GM18868 (cell line): Measurements from ENCODE around the gene SIRPB1.
A peak's percentile ranks its signal among the peaks of the same experiment; 100 is the strongest.
"Not testable (repeated sequence)": the region's sequence is repeated elsewhere in the genome, so short reads cannot be mapped to it uniquely, and the experiment has no call there.

Experiments
- ATAC-seq: cut with Tn5 transposase; IDR thresholded peaks from one replicate; pipeline ENCODE4 v1.9.1; 2021; ENCODE audit warnings: mild to moderate bottlenecking, moderate library complexity; ENCODE audit not compliant: unreplicated experiment

Gene SIRPB1

DNA sequence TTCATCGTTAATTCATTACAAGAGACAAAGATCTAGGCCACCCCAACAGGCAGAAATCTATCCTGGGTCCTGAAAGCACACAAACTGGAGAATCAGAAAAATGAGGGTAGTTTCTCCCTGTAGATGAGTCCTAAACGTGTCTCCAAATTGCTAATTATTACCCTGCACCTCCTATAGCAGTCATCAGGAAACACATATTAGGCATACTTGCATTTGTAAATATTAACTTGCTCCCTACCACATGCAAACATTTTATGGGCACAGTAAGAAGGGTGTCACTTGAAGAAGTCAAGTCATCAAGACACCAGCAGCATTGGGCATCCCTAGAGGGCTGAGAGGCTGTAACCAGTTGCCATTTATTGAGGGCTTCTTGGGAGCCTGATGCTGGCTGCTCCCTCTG is 17.9 kb upstream of the SIRPB1 start:
- ATAC-seq = no peak

DNA sequence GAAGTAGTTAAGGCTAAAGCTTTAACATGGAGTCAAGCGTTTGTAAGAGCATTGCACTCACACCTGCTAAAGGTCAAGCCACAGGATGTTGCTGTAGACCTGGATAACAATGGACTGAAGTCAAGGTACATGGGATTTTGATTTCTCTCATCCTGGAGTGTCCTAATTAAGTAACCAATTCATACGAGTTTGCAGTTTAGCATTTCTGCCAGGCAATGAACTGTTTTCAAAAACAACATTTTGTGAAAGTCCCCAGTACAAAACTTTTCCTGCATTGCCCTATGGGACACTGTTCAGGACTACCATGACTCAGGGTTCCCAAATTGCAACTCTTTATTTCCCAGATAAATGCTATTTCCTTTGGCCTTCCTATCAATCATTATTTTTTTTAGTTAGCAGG is 17.4 kb upstream of the SIRPB1 start:
- ATAC-seq = no peak

DNA sequence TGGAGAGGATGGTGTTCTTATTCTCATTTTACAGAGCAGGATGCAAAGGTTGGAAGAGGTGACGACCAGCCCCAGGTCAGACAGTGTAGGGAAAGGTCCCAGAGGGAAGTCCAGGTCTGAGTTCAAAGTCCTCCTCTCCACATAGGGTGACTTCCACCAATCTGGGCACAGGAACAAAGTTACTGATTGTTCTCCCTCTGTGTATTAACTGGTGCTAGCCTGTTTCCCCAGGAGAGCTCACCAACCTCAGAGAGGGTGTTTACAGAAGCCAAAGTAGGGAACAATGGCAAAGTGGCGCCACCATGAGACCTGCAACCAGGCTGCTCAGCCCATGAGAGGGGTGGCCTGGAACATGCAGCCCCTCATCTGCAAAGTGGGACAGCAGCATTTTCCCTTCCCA is 16.8 kb upstream of the SIRPB1 start:
- ATAC-seq = no peak

DNA sequence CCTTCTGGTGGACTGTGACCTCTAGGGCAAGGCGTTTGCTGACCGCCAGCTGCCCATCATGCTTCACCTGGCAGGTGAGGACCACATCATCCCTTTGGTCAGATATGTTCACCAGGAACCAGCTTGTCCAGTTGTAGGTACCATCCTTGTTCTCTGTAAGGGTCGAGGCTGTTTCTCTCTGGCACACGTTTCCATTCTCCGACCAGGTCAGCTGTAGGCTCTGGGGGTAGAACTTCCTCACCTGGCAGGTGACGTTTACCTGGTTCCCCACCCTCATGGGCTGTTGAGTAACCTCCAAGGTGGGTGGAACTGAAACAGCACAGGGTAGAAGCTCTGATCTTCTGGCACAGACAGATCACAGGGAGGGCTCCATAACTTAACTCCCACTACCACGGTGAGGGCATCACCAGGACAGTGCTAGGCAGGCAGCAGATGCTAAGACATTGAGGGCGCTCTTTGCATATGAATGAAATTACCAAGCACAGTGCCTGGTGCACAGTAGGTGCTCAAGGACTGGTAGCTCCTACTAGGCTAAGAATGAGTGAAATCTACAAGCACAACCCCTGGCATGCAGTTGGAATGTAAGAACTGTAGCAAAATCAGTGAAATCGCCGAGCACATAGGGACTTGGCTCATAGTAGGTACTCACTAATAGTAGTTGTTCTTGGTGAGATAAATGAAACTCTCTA is 15.6 kb upstream of the SIRPB1 start:
- no peak for ATAC-seq

DNA sequence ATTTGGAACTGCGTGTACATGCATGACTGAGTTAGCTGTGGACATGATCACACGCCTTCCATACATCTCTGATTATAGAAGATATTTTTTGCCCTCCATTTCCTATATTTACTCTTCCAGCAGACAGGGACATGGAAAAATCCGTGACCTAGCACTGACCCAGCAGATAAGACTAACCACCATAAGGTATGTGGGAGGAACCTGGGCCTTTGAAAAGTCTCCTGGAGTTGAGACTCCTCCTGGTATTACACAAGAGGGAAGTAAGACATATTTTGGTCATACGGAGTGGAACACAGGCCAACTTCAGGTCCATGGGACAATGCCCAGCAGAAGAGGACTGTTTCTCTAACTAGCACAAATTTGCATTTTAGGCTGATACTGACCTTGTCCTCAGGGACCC is 13.7 kb upstream of the SIRPB1 start:
- ATAC-seq = no peak

DNA sequence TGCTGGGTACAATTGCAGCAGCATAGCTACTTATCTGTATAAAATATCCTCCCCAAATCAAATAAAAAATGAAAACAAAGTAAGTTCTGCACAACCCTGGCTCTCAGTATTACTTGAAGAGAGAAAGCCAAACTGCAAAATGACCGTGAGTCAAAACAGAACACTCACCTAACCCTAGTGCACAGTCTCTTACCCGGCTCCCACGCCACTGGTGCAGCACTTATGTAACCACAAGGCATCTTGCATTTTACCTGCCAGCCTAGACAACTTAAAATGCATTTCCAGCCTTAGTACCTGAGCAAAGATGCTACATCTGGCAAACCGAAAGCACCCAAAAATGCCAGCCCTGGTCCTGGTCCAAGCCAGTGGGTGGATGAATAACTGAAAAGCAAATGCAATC is 12.4 kb upstream of the SIRPB1 start:
- ATAC-seq = peak; percentile 67

DNA sequence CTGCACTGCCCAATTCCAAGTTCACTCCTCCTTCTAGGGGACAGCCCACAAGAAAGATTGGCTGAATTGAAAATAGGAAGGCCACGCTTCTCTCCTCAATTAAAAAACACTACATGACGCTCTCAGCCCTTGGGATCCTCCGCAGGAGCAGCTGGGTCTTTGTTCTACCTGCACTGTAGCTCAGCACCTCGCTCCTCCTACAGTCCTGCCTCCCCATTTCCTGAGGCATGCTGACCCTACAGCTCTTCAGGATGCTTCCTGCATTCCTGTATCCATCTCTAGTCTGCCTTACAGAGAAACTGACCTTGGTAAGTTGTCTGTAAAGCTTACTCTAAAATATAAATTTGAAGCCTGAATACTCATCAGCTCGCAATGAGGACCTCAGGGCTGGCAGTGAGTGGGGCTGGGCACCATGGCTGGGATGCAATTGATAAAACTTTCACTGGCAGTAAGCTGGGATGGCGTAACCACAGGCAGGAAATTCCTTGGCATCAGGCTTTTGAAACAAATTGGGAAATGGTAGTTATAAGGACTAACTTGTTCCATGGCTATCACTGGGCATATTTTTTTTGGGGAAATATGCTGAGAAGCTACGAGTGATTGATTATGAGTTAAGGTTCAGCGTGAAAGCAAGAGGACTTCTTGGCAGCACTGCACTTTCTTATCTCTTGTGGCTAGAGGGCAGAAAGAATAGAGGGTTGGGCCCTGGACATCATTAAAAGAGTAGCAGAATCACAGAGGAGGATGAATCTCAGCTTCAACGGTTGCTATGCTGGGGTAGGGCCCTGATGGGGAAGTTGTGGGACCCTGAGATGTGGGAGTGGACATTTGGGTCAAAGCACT is 11.7 kb upstream of the SIRPB1 start:
- ATAC-seq = no peak

DNA sequence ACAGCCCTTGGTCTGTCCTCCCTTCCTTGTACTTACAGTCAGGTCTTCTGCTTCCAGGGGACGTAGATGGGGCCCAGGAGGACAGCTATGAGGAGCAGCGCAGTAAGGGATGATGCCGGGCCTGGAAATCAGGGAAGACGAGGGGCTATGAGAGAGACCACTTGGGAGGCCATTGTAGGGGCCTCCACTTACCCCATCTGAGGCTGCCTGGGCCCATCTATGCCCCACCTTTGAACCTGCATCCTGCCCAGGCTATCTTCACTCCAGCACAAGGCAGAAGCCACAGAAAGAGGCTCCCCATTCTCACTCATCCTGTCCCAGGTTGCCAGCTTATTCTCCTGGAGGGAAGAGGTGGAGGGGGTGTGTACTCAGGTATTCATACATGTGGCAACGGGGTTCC is 10.4 kb upstream of the SIRPB1 start:
- ATAC-seq = no peak

DNA sequence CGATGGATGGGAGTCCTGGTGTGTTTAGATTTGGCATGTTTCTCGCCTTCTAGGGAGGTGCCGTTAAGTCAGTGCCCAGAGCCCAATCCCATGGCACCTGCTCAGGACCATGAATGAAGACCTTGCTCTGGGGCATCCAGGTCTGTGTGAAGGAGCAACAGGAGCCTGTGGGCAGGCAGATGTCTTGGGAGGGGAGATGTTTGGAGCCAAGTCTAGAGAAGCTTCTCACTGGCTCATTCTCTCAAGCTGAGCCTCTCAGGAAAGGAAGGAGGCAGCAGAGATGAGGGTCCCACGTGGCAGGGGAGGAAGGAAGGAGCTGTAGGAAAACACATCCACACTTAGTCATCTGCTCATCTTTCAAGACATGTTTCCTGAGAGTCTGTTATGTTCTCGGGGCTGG is 9.5 kb upstream of the SIRPB1 start:
- ATAC-seq = no peak

DNA sequence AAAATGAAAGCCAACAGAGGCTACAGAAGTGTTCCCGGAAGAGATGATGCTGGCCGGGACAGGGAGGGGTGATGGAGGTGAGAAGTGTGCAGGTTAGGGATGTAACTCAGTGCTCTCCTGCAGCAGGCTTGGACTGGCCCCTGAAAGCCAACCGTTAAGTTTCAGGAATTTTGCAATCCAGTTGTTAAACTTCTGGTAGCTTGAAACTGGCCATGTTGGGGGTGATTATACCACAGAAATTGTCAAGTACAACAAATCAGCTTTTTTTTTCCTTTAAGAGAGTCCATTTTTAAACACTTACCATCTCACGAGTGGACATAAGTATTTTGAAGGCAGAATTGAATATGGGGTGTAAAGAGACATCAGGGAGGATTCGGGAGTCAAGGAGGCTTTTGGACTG is 8.8 kb upstream of the SIRPB1 start:
- ATAC-seq = no peak

DNA sequence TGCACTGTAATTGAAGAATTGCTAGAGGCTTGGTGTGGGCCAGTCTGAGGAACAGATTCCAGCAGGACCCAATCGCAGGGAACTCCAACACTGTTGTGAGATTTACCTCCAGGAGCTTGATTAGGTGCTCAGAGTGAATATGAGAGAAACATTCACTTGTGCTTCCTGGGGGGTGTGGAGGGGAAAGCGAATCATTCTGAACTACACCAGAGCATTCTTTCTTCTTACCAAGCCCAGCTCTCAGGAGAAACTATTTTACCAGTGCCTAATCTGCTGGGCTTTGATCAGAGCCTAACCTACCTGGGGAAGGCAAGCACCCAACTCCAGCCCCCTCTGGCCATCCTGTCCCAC is 7.4 kb upstream of the SIRPB1 start:
- ATAC-seq = no peak

DNA sequence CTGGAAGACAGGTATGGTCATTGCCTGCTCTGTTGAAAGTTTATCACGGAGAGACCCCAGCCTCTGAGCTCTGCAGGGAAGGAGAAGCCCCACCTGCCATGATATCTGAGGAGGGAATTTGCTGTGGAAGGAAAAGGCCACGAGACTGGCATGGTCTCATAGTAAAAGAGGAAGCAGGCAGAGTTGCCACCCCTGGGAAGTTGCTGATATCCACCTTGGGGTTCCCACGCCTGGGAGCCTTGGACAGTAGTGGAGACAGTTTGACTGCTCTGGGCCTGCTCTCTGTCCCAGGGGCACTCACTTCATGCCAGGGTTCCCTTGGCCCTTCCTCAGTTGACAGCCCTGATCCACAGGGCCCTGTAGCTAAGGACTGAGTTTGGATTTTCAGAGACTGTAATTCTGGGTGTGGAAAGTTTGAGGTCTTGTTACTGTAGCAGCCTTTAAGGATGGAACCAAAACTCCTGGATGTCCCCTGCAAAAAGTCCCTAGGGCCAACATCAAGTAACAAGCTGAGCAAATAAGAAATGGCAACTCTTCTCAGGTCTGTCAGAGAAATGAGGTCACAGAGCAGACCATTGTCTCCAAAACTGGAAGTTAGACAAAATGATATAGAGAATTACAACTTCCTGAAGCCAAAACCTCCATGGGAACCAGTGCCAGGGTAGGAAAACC is 6.9 kb upstream of the SIRPB1 start:
- no peak for ATAC-seq

DNA sequence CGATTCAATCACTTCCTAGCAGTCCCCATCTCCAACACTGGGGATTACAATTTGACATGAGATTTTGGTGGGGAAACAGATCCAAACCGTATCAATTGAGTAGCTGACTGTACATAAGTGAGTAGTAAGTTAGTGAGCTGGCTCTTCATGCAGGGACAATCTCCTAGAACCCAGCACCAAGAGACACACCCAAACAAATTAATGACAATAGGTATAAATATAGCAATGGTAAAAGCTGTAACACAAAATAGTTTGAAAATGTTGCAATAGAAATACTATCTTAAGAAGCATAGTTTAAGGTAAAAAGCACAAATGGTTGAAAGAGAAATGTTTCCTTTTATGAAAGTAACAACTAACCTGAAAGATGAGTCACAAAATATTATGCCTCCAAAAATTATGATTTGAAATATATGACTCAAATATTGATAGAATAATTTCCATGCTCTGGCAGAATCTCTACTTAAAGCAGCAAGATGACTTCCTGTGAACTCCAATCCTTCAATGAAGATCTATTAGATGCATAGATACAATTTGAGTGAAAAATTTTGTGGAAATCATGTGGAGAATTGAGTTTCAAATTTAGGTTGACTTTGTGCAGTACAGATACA is 5.4 kb upstream of the SIRPB1 start:
- no peak for ATAC-seq

DNA sequence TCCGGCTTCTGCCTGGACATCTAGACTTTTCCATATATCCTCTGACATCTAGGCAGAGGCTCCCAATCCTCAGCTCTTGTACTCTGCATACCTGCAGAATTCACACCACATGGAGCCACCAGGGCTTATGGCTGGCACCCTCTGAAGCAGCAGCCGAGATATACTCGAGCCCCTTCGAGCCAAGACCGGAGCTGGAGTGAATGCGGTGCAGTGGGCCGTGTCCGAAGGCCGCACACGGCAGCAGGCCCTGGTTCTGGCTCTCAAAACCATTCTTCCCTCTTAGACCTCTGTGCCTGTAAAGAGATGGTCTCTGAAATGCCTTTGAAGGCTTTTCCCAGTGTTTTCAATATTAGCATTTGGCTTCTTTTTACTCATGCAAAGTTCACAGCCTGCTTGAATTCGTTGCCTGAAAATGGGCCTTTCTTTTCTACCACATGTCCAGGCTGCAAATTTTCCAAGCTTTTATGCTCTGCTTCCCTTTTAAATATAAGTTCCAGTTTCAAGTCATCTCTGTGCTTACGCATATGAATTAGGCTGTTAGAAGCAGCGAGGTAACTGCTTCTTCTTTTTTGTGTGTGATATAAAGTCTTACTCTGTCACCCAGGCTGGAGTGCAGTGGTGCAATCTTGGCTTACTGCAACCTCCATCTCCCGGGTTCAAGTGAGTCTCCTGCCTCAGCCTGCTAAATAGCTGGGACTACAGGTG is 3.8 kb upstream of the SIRPB1 start:
- ATAC-seq = no peak

DNA sequence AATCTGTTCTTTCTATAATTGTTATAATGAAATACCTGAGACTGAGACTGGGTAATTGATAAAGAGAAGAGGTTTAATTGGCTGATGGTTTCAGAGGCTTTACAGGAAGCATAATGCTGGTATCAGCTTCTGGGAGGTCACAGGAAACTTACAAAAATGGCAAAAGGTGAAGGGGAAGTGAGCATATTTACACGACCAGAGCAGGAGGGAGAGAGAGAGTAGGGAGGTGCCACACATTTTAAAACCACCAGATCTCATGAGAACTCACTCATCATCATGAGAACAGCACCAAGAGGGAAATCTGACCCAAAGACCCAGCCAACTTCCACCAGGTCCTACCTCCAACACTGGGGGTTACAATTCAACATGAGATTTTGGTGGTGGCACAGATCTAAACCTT is 2.6 kb upstream of the SIRPB1 start:
- no peak for ATAC-seq

DNA sequence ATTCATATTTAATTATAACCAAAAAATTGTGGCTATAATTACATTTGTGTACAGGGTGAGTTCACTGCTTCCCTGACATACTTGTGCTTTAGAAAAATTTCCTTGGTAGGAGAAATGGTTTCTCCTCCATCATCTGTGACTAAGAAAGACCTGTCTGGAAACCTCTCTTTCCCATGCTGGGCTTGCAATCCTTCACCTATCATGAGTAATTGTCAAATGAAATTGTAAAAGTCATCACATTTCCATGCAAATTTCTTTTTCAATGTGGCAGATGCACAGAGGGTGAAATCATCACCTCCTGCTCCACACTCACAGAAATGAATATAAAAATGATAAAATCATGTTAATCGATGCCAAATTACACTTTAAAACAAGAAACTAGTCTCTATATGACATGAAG is 1.5 kb upstream of the SIRPB1 start:
- ATAC-seq = no peak

DNA sequence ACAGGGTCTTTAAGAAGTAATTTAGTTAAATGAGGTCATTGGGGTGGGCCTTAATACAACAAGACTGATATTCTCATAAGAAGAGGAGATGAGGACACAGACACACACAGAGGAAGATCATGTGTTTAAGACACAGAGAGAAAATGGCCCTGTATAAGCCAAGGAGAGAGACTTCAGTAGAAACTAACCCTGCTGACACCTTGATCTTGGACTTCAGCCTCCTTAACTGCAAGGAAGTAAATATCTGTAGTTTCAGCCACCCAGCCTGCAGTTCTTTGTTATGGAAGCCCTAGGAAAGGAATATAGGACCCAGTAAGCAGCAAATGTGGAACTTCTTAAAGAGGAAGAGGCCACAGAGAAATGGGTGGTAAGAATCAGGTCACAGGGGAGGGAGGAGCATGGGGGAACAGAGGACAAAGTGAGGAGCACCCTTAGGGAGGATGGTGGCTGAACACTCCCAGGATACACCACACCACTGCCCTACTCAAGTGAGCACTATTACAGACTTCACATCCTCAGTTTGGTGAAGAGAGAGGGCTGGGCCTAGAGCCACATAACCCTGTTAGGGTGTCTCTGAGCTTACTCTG is 762 bp downstream of the SIRPB1 start:
- ATAC-seq = no peak

DNA sequence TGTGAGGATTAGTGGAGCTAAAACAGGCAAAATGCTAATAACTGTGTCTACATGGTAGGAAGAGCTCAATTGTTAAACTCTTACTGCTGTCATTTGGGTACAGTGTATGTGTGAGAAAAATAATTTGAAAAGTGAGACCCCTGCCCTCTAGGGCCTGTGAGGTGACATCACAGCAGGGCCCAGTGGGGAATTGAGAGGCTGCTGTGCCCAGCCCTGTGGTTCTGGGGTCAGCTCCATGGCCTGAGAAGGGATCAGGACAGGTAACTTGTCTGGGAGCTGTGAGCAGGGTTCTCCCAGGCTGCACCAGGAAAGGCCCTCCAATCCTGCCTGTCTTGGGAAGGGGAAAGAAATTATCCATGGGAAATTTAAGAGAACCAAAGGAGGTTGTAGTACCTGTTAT is 1.3 kb downstream of the SIRPB1 start:
- no peak for ATAC-seq

DNA sequence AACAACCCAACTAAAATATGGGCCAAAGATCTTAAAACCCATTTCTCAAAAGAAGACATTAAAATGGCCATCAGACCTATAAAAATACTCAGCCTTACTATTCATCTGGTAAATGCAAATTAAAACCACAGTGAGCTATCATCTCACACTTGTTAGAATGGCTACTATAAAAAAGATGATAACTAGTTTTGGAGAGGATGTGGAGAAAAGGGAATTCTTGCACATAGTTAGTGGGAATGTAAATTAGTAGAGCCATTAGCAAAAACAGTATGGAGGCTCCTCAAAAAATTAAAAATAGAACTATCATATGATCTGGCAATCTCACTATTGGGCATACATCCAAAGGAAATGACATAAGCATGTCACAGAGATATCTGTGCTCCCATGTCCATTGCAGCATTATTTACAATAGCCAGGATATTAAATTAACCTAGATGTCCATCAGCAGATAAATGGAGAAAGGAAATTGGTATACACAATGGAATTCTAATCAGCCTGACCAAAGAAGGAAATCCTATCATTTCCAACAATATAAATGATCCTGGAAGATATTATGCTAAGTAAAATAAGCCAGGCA is 2.9 kb downstream of the SIRPB1 start:
- no peak for ATAC-seq

DNA sequence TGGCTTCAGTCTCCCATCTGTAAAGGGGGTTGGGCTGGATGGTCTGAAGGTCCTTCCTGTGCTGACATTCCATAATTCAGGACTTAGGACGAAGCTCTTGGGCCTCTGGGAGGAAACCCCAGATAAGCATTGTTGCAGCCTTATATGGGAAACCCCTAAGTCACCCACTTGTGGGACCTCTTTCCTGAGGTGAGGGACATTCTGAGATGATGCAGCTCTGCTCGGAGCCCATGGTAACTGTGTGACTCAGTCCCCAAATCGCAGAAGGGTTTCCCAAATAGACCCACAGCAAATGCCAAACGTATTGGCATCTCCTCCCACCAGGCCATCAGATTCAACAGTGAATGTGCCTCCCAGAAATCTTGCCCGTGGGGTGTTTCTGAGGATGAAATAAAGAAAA is 9.4 kb downstream of the SIRPB1 start:
- ATAC-seq = not testable (repeated sequence)
